HG02885 (cell line): Measurements from ENCODE around the gene EIF3K.
"Not testable (repeated sequence)": the region's sequence is repeated elsewhere in the genome, so short reads cannot be mapped to it uniquely, and the experiment has no call there.

Source experiments
- ATAC-seq: cut with Tn5 transposase; IDR thresholded peaks from one replicate; pipeline ENCODE4 v1.9.1; 2021; ENCODE audit warnings: mild to moderate bottlenecking; ENCODE audit not compliant: unreplicated experiment, poor library complexity

Gene EIF3K

GRCh38 chr19:38618590-38619360, at the start of gene EIF3K:
EIF3K (plus strand) TSS chr19:38619188; CDS start chr19:38619269, 81 bp downstream.
- ATAC-seq: peak; percentile 62

GRCh38 chr19:38569368-38569983, 49.5 kb upstream of the EIF3K start:
- no peak for ATAC-seq

- ATAC-seq: no peak
Measured at GRCh38 chr19:38571682-38572081, 47.3 kb upstream of the EIF3K start.

GRCh38 chr19:38577826-38578225, 41.2 kb upstream of the EIF3K start:
- no peak for ATAC-seq

- not testable (repeated sequence) for ATAC-seq
Measured at GRCh38 chr19:38579304-38579703, 39.7 kb upstream of the EIF3K start.

GRCh38 chr19:38580080-38580479, 38.9 kb upstream of the EIF3K start:
- ATAC-seq: no peak

GRCh38 chr19:38583219-38583984, 35.6 kb upstream of the EIF3K start:
- ATAC-seq: no peak

GRCh38 chr19:38583985-38584305, 35.0 kb upstream of the EIF3K start:
- ATAC-seq: no peak

GRCh38 chr19:38587562-38587961, 31.4 kb upstream of the EIF3K start:
- no peak for ATAC-seq

GRCh38 chr19:38588041-38588440, 30.9 kb upstream of the EIF3K start:
- ATAC-seq: no peak

GRCh38 chr19:38592940-38593339, 26.0 kb upstream of the EIF3K start:
- no peak for ATAC-seq

- no peak for ATAC-seq
Measured at GRCh38 chr19:38596057-38596981, 22.7 kb upstream of the EIF3K start.

GRCh38 chr19:38597075-38597474, 21.9 kb upstream of the EIF3K start:
- ATAC-seq: no peak

GRCh38 chr19:38599722-38600121, 19.3 kb upstream of the EIF3K start:
- ATAC-seq: no peak

GRCh38 chr19:38602856-38603255, 16.1 kb upstream of the EIF3K start:
- not testable (repeated sequence) for ATAC-seq

GRCh38 chr19:38606131-38606530, 12.9 kb upstream of the EIF3K start:
- no peak for ATAC-seq

- no peak for ATAC-seq
Measured at GRCh38 chr19:38614289-38614688, 4.7 kb upstream of the EIF3K start.

GRCh38 chr19:38615007-38615581, 3.9 kb upstream of the EIF3K start:
- ATAC-seq: no peak

- no peak for ATAC-seq
Measured at GRCh38 chr19:38616265-38616664, 2.7 kb upstream of the EIF3K start.

GRCh38 chr19:38617283-38617763, 1.7 kb upstream of the EIF3K start:
- ATAC-seq: no peak
